Adrenal gland (tissue), 5 donors: ENCODE measurements around the gene DHX32.

ENCODE experiments used
- POLR2A ChIP-seq, 2 donors: fragments of 450-650 bp; IDR thresholded peaks; one replicate each; pipeline ENCODE4 v1.6.1; 2017; ENCODE audit warnings: antibody characterized with exemption in 2 of 2, mild to moderate bottlenecking in 2 of 2, moderate library complexity in 1 of 2
- TF ChIP-seq, protein P1 (sequence below), 6 experiments: fragments of 450-650 bp in 4 of 6; fragments of 200-600 bp in 2 of 6; sonication (generic) in 1 of 6; IDR thresholded peaks; 1 replicate in 5 of 6; 2 replicates in 1 of 6; pipeline versions ENCODE4 v1.5.1 to v1.8.0; 2016 to 2021; ENCODE audit warnings: antibody characterized with exemption in 6 of 6, mild to moderate bottlenecking in 2 of 6, moderate library complexity in 1 of 6
- donor health status: DM: no; HTN: no; CAD: no.

DNA sequence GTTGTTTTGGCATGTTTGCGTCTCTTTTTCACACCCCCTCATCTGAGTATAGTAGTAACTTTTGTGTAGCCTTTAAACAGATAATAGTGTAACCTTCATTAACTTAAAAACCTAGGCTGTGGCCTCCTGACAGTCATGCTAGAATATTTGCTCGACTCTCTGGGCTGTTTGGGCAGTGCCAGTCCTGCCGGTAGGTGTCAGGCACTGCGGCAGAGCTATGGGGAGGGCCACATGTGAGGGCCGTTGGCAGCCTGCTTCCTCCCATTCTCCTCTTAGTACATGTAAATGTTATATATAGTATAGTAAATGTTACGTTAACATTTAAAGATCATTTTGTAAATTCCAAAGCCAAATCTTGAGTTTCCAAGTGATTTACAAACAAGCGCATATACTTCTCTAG lies 31.6 kb downstream of the DHX32 start:
- TF ChIP-seq POLR2A (IDR thresholded peaks at IDR 0.05) = no peak
- TF ChIP-seq, protein P1, sequence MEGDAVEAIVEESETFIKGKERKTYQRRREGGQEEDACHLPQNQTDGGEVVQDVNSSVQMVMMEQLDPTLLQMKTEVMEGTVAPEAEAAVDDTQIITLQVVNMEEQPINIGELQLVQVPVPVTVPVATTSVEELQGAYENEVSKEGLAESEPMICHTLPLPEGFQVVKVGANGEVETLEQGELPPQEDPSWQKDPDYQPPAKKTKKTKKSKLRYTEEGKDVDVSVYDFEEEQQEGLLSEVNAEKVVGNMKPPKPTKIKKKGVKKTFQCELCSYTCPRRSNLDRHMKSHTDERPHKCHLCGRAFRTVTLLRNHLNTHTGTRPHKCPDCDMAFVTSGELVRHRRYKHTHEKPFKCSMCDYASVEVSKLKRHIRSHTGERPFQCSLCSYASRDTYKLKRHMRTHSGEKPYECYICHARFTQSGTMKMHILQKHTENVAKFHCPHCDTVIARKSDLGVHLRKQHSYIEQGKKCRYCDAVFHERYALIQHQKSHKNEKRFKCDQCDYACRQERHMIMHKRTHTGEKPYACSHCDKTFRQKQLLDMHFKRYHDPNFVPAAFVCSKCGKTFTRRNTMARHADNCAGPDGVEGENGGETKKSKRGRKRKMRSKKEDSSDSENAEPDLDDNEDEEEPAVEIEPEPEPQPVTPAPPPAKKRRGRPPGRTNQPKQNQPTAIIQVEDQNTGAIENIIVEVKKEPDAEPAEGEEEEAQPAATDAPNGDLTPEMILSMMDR (IDR thresholded peaks at IDR 0.05) = no peak
